A549 (cell line): Measurements from ENCODE around the gene PPP2R3C. TPM values are rescaled to one million over a fixed set of nuclear protein-coding genes. Genes with fewer than 3 reads are reported as not detected.

ENCODE experiments used
- ATAC-seq, 2 experiments: fragments of 200-7000 bp in 1 of 2; fragments of >200 bp in 1 of 2; cut with Nextera tagmentation in 1 of 2; cut with Tn5 transposase in 1 of 2; 3 replicates each; pipeline versions ENCODE4 v1.8.0 to v1.9.1; 2018 to 2020; ENCODE audit warnings: mild to moderate bottlenecking in 1 of 2, moderate library complexity in 1 of 2
- CTCF ChIA-PET: fragments of 300-600 bp; sonication (Branson Sonifier 250); formaldehyde crosslinking; extraction: SDS; loops from one replicate; lab custom pipeline; 2021; ENCODE audit warnings: antibody characterized with exemption, inconsistent platforms; lab: Yijun Ruan, JAX
- POLR2A ChIA-PET: fragments of 350-600 bp; formaldehyde crosslinking; extraction: SDS; loops from one replicate; lab custom pipeline; 2021; ENCODE audit warnings: antibody characterized with exemption, inconsistent platforms; lab: Yijun Ruan, JAX
- DNase-seq, 2 experiments: peaks; one replicate each; pipeline versions ENCODE4 v3.0.0 to v3.0.0-alpha.2; 2011 to 2016; ENCODE audit warnings: low read depth in 1 of 2, low spot score in 1 of 2
- FAIRE-seq: peaks from 2 replicates; lab custom pipeline; 2011; peaks lifted over from hg19 to GRCh38; lab: Jason Lieb, UNC
- H3K27ac ChIP-seq, 2 experiments: fragments of >200 bp; sonication (Bioruptor Twin); formaldehyde crosslinking; 3 replicates each; pipeline ENCODE4 v1.5.1; 2016 to 2017
- H3K4me1 ChIP-seq: fragments of >200 bp; sonication (Bioruptor Twin); formaldehyde crosslinking; 3 replicates; pipeline ENCODE4 v1.6.1; 2016
- H3K4me2 ChIP-seq: fragments of >200 bp; sonication (Bioruptor Twin); formaldehyde crosslinking; 3 replicates; pipeline ENCODE4 v1.6.1; 2016
- H3K4me3 ChIP-seq: fragments of >200 bp; sonication (Bioruptor Twin); formaldehyde crosslinking; 3 replicates; pipeline ENCODE4 v1.5.1; 2016
- H3K9me3 ChIP-seq: fragments of >200 bp; sonication (Bioruptor Twin); formaldehyde crosslinking; 3 replicates; pipeline ENCODE4 v1.6.1; 2016
- CBX2 ChIP-seq: fragments of 200-600 bp; sonication (generic); IDR thresholded peaks from 2 replicates; pipeline ENCODE4 v1.6.1; 2016; ENCODE audit warnings: low read depth, mild to moderate bottlenecking, borderline replicate concordance
- CBX8 ChIP-seq: fragments of 200-600 bp; sonication (generic); IDR thresholded peaks from 2 replicates; pipeline ENCODE4 v1.6.1; 2016
- EHMT2 ChIP-seq: fragments of 200-600 bp; sonication (generic); IDR thresholded peaks from 2 replicates; pipeline ENCODE4 v1.6.1; 2016; ENCODE audit warnings: antibody characterized with exemption, low read depth, mild to moderate bottlenecking, moderate library complexity
- EP300 ChIP-seq, 2 experiments: fragments of >200 bp; sonication (Bioruptor Twin); formaldehyde crosslinking; IDR thresholded peaks; 2 replicates in 1 of 2; 3 replicates in 1 of 2; pipeline ENCODE4 v1.6.1; 2016 to 2017
- FOXS1 ChIP-seq: fragments of 250-450 bp; sonication (Bioruptor Pico); IDR thresholded peaks from 2 replicates; pipeline ENCODE4 v1.5.0; 2020; ENCODE audit warnings: mild to moderate bottlenecking, moderate library complexity
- HOXA7 ChIP-seq: fragments of 250-450 bp; sonication (Bioruptor Pico); IDR thresholded peaks from 2 replicates; pipeline ENCODE4 v1.5.0; 2020; ENCODE audit warnings: mild to moderate bottlenecking, moderate library complexity
- KDM5A ChIP-seq: fragments of 200-600 bp; sonication (generic); IDR thresholded peaks from 2 replicates; pipeline ENCODE4 v1.6.1; 2016; ENCODE audit warnings: antibody characterized with exemption, mild to moderate bottlenecking
- NR3C1 ChIP-seq: fragments of >200 bp; sonication (Bioruptor Twin); formaldehyde crosslinking; IDR thresholded peaks from 3 replicates; pipeline ENCODE4 v1.6.1; 2017
- POLR2AphosphoS2 ChIP-seq: conservative IDR thresholded peaks from 2 replicates; pipeline ENCODE4 v1.6.1; 2012; ENCODE audit warnings: low read length, improper control_type of control experiment, inconsistent platforms
- RAD21 ChIP-seq, 2 experiments: fragments of >200 bp in 1 of 2; sonication (Bioruptor Twin) in 1 of 2; formaldehyde crosslinking in 1 of 2; IDR thresholded peaks in 1 of 2; conservative IDR thresholded peaks in 1 of 2; 2 replicates in 1 of 2; 3 replicates in 1 of 2; pipeline ENCODE4 v1.6.1; 2012 to 2018; ENCODE audit warnings: inconsistent platforms in 1 of 2
- TP53 ChIP-seq: fragments of 250-450 bp; sonication (Bioruptor Pico); IDR thresholded peaks from 2 replicates; pipeline ENCODE4 v1.5.0; 2021; ENCODE audit warnings: mild to moderate bottlenecking, moderate library complexity
- ZC3H11A ChIP-seq: fragments of 450-650 bp; IDR thresholded peaks from 2 replicates; pipeline ENCODE4 v1.6.1; 2014; ENCODE audit warnings: antibody characterized with exemption, mild to moderate bottlenecking
- WGBS: methylation state at CpG from one replicate; pipeline ENCODE4 v1.1.6; 2017; ENCODE audit errors: missing lambda C conversion rate; 5-methylcytosine and 5-hydroxymethylcytosine counted together
- polyA plus RNA-seq, 4 experiments: library from polyadenylated mRNA; depleted of rRNA in 3 of 4; stranded (reverse); fragments of >200 nt; fragmentation: RNase III in 1 of 4; extraction: RNeasy Plus Mini Kit Qiagen cat#74134 plus additional on column Dnase treatment in 1 of 4; gene quantifications; 2 replicates in 3 of 4; 3 replicates in 1 of 4; pipeline ENCODE4 v1.2.3, GENCODE V29; 2011 to 2017
- TF ChIP-seq, protein P1 (sequence below): IDR thresholded peaks from 2 replicates; pipeline ENCODE4 v1.6.1; 2012
- TF ChIP-seq, protein P2 (sequence below): fragments of >200 bp; sonication (Bioruptor Twin); formaldehyde crosslinking; IDR thresholded peaks from 3 replicates; pipeline ENCODE4 v1.5.1; 2016
- TF ChIP-seq, protein P3 (sequence below): fragments of 250-450 bp; sonication (Bioruptor Pico); IDR thresholded peaks from 2 replicates; pipeline ENCODE4 v1.5.0; 2020; ENCODE audit warnings: low read depth, mild to moderate bottlenecking, moderate library complexity
- TF ChIP-seq, protein P4 (sequence below): fragments of 250-450 bp; sonication (Bioruptor Pico); IDR thresholded peaks from 2 replicates; pipeline ENCODE4 v1.5.0; 2021; ENCODE audit warnings: mild to moderate bottlenecking, moderate library complexity, borderline replicate concordance

PPP2R3C gene
- polyA plus RNA-seq, 2 of the 4 experiments (the other 2 are of a cell fraction) = 19.2 to 32.1 TPM

DNA sequence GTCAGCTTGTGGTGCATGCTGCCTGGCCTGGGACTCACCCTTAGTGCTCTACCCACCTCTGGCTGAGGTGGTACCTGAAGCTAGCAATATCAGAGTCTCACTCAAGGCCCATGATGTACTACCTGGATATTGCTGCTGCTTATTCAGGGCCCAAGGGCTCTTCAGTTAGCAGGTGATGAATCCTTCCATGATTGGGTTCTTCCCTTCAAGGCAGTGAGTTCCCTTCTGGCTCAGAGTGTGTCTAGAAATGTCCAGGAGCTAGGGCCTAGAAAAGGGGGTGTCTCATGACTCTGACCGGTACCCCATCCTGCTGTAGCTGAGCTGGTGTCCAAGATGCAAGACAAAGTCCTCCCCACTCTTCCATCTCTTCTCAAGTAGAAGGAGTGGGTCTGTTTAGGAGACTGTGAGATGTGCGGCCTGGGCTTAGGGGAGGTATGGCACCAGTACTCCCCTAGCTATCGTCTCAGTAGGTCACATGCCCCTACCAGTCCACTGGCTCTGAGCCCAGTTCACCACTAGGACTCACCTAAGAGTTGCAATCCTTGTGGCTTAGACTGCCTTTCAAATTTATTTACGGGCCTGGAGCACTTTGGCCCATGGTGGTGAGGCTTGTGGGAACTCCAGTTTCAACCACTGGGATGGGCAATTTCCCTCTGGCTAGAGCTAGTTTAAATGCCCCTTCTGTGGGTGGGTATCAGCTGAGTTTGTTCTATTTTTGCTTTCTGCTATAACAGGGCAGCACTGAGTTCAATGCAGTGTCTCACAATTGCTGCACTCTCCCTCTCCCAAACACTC is 12.7 kb upstream of the PPP2R3C start:
- H3K4me3 ChIP-seq = no peak overlapping the region
- H3K9me3 ChIP-seq = peaks cover 9% of the 10 kb centered on the region; the same call in 2 of the 3 replicates
- ATAC-seq (no peak), DNase-seq (no peak), FAIRE-seq (no peak)
- WGBS = 98% methylated on average over 4 of the region's 4 CpGs
- POLR2A ChIA-PET = no interaction called here
- CTCF ChIA-PET = interaction anchor here (0.8 to 2.5 kb wide), 9 partner anchors 10 to 288 kb away, joined by 3 to 10 read pairs (median 3); no protein-coding TSS in a partner anchor
- H3K4me2 ChIP-seq = no peak overlapping the region
- no peak for TF ChIP-seq ZC3H11A
- TF ChIP-seq, protein P1, sequence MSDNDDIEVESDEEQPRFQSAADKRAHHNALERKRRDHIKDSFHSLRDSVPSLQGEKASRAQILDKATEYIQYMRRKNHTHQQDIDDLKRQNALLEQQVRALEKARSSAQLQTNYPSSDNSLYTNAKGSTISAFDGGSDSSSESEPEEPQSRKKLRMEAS = no peak
- TF ChIP-seq, protein P2, sequence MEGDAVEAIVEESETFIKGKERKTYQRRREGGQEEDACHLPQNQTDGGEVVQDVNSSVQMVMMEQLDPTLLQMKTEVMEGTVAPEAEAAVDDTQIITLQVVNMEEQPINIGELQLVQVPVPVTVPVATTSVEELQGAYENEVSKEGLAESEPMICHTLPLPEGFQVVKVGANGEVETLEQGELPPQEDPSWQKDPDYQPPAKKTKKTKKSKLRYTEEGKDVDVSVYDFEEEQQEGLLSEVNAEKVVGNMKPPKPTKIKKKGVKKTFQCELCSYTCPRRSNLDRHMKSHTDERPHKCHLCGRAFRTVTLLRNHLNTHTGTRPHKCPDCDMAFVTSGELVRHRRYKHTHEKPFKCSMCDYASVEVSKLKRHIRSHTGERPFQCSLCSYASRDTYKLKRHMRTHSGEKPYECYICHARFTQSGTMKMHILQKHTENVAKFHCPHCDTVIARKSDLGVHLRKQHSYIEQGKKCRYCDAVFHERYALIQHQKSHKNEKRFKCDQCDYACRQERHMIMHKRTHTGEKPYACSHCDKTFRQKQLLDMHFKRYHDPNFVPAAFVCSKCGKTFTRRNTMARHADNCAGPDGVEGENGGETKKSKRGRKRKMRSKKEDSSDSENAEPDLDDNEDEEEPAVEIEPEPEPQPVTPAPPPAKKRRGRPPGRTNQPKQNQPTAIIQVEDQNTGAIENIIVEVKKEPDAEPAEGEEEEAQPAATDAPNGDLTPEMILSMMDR = no peak
- TF ChIP-seq EP300 (IDR thresholded peaks at IDR 0.05) = no peak
- no peak for TF ChIP-seq KDM5A
- no peak for TF ChIP-seq HOXA7 (CRISPR knock-in tag)
- TF ChIP-seq, protein P3, sequence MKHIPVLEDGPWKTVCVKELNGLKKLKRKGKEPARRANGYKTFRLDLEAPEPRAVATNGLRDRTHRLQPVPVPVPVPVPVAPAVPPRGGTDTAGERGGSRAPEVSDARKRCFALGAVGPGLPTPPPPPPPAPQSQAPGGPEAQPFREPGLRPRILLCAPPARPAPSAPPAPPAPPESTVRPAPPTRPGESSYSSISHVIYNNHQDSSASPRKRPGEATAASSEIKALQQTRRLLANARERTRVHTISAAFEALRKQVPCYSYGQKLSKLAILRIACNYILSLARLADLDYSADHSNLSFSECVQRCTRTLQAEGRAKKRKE = no peak
- TF ChIP-seq NR3C1 = no peak
- no peak for TF ChIP-seq CBX2
- TF ChIP-seq EHMT2 = no peak
- TF ChIP-seq, protein P4, sequence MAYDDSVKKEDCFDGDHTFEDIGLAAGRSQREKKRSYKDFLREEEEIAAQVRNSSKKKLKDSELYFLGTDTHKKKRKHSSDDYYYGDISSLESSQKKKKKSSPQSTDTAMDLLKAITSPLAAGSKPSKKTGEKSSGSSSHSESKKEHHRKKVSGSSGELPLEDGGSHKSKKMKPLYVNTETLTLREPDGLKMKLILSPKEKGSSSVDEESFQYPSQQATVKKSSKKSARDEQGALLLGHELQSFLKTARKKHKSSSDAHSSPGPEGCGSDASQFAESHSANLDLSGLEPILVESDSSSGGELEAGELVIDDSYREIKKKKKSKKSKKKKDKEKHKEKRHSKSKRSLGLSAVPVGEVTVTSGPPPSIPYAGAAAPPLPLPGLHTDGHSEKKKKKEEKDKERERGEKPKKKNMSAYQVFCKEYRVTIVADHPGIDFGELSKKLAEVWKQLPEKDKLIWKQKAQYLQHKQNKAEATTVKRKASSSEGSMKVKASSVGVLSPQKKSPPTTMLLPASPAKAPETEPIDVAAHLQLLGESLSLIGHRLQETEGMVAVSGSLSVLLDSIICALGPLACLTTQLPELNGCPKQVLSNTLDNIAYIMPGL (CRISPR knock-in tag) = no peak
- no peak for TF ChIP-seq CBX8
- no peak for TF ChIP-seq FOXS1
- TF ChIP-seq TP53 (CRISPR knock-in tag) = no peak
- TF ChIP-seq POLR2AphosphoS2 = no peak
- no peak overlapping the region for H3K27ac ChIP-seq
- H3K4me1 ChIP-seq = no peaks in the 10 kb centered on the region

DNA sequence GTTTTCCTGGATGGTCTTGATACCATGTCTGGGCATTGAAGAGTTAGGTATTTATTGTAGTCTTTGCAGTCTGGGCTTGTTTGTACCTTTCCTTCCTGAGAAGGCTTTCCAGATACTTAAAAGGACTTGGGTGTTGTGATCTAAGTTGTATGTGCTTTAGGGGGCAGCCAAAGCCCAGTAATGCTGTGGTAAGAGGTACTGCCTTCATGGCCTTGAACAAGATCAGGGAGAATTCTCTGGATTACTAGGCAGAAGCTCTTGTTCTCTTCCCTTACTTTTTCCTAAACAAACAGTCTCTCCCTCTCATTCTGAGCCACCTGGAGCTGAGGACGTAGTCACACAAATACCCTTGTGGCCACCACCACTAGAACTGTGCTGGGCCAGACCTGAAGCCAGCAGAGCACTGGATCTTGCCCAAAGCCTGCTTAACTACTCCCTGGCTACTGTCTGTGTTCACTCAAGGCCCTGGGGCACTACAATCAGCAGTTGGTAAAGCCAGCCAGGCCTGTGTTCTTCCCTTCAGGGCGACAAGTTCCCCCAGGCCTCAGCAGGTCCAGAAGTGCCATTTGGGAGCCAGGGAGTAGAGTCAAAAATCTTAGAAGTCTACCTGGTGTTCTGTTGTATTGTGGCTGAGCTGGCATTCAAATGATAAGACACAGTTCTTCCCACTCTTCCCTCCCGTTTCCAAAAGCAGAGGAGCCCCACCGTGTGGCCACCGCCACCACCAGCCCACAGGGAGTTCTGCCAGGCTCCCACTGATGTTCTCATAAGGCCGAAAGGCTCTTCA is 11.9 kb upstream of the PPP2R3C start:
- CTCF ChIA-PET = interaction anchor here (0.6 to 2.5 kb wide), 10 partner anchors 9 to 286 kb away, joined by 3 to 10 read pairs (median 3); no protein-coding TSS in a partner anchor
- no peak overlapping the region for H3K27ac ChIP-seq
- H3K4me2 ChIP-seq = no peak overlapping the region
- no peaks in the 10 kb centered on the region for H3K4me1 ChIP-seq
- 82% methylated on average over 6 of the region's 6 CpGs for WGBS
- POLR2A ChIA-PET = no interaction called here
- DNase-seq (peak in 1 of 2 experiments; percentile 32), FAIRE-seq (no peak), ATAC-seq (peak in 1 of 2 experiments; percentile 27; a peak in 1 of 6 replicates)
- TF ChIP-seq RAD21 (conservative IDR thresholded peaks at IDR 0.05 in 1 of 2, IDR thresholded peaks at IDR 0.05 in 1 of 2) = peak in 1 of 2 experiments; percentile 45; a peak in 1 of 5 replicates
- TF ChIP-seq POLR2AphosphoS2 = no peak
- no peak overlapping the region for H3K4me3 ChIP-seq
- peaks cover 9% of the 10 kb centered on the region; the same call in 2 of the 3 replicates for H3K9me3 ChIP-seq
